Activated CD4-positive, alpha-beta T cell treated with anti-CD3 and anti-CD28 coated beads, Interleukin-2, Interleukin-4, amounts not matched to agents 100 ng/mL and 50 ng/mL, durations not matched to agents 16 hours and 8 hours (primary cell): ENCODE data around the gene ANKRD27.
"Not testable (repeated sequence)": the region's sequence is repeated elsewhere in the genome, so short reads cannot be mapped to it uniquely, and the experiment has no call there.

Source experiments
- DNase-seq: peaks from one replicate; pipeline ENCODE4 v3.0.0-alpha.2; 2020; ENCODE audit warnings: low spot score

Gene ANKRD27

DNA sequence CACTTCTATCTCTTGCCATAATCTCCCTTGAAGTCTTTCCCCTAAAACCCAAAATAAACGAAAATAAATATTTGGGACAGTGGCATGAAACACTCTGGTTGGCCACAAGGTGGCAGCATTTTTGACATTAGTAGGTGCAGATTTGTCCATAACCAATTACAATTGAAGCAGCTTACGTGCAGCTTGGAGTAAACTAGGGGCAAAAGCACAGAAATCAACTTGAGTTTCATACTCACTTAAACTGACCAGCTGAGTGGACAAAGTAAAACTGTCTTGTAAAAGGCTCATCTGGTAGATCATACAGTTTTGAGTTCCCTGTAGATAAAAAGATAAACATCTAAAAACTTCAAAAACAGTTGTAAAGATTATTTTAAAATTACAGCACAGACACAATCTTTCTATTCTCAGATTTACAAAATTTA lies 75.2 kb downstream of the ANKRD27 start:
- DNase-seq: peak; percentile 61

DNA sequence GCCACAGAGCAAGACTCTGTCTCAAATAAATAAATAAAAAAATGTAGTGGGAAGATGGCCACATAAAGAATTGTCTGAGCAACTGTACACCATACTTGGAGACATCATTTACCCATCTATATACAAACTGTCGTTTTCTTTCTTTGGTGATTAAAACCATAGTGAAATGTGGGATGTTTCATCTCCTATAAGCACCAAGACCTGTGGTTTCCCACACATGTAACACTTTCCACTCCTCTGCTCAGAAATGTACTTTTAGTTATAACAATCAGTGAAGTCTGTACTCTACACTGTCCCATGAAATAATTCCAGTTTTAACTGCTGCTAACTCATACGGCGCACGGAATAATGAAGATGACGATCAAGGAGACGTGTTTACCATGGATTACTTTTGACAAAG lies 75.7 kb downstream of the ANKRD27 start:
- DNase-seq: no peak

DNA sequence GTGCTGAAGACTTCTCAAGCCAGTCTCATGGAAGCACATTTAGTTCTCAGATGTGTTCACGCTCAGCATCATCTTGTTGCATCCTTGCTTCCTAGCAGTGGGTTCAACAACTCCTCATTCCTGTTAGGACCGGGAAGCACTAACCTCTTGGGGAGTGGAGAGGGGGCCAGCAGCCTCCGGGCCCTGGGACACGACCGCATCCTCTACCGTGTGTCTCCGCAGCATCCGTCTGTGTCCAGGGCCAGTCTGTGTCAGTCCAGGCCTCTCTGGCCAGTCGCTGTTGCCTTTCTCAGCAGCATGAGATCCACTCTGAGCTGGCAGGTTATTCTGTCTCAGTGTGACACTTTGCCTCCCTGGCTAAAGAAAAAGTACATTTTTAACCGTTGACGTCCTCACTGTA lies 77.0 kb downstream of the ANKRD27 start:
- DNase-seq: no peak

DNA sequence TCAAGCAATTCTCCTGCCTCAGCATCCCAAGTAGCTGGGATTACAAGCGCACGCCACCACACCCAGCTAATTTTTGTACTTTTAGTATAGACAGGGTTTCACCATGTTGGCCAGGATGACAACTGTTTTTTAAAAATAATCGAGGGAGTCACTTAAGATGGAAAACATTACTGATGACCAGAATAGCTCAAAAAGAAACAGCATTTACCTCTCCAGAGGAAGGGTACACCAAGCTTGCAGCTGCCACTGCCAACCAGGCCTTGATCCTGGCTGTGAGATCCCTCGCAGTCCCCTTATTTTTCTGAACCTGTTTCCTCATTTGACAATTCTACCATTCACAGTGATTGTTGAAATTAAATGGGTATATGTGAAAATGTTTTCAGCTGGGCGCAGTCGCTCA lies 79.5 kb downstream of the ANKRD27 start:
- no peak for DNase-seq

DNA sequence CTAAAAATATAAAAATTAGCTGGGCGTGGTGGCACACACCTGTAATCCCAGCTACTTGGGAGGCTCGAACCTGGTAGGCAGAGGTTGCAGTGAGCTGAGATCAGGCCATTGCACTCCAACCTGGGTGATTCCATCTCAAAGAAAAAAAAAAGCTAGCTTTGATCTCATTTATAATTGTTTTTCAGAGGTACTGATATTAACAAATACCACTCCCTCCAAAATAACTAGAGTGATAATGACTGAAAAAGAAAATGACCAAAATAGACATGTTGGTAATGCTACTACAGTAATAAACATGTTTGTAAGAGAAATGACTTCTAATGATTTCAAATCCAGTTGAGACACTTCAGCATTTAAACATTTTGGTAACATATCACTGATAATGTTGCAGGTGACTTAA lies 81.0 kb downstream of the ANKRD27 start:
- no peak for DNase-seq

DNA sequence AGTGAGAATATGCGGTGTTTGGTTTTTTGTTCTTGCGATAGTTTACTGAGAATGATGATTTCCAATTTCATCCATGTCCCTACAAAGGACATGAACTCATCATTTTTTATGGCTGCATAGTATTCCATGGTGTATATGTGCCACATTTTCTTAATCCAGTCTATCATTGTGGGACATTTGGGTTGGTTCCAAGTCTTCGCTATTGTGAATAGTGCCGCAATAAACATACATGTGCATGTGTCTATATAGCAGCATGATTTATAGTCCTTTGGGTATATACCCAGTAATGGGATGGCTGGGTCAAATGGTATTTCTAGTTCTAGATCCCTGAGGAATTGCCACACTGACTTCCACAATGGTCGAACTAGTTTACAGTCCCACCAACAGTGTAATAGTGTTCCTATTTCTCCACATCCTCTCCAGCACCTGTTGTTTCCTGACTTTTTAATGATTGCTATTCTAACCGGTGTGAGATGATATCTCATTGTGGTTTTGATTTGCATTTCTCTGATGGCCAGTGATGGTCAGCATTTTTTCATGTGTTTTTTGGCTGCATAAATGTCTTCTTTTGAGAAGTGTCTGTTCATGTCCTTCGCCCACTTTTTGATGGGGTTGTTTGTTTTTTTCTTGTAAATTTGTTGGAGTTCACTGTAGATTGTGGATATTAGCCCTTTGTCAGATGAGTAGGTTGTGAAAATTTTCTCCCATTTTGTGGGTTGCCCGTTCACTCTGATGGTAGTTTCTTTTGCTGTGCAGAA lies 87.1 kb downstream of the ANKRD27 start:
- DNase-seq: not testable (repeated sequence)

DNA sequence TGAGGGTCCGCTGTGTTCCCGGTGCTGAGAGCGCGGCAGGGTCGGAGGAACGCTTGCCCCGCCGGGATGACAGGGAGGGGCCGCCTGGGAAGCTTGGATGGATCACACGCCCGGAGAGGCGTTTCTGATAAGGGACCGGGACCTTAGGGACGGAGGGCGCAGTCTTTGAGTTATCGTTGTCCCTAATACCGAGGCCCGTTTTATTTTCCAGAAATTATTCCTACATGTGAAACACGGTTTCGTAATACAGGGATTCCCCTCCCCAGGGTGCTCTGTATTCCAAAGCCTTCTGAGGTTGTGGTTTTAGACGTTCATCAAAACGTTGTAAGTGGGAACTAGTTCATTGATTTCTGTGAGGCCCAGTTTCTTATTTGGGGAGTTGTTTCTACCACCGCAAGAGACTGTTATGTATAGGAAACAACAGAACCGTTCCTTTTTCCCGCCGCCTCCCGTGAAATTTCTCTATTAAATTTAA lies 93.2 kb downstream of the ANKRD27 start:
- DNase-seq: no peak

DNA sequence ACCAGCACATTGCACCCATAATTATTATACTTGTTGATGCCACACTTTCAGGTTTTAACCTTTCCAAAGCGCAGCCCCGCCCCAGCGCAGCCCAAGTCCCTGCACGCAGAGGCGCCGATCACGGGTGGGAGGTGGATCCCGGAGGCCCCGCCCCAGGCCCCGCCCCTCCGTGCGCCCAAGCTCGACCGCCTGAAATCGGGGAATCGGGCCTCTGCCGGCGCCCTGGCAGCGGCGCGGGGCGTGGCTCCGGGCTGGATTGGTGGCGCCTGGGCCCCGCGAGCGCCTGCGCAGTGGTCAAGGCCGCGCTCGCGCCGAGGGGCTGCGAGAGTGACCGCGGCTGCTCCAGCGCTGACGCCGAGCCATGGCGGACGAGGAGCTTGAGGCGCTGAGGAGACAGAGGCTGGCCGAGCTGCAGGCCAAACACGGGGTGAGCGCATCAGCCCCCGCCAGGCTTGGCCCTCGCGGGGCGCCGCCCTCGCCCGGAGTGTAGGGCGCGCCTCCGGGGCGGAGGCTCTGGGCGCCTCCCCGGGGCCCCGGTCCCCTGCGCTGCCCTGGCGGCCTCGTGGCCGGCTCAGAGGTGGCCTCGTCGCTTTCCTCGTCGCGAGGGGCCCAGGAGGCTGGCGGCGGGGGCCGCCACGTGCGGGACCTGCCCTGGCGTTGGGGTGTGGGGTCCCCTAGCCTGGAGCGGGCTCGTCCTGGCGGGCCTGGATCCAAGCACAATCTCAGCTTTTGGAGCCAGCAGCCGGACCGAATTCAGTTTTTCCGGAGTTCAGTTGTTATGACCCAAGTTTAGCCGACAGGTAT lies 93.9 kb downstream of the ANKRD27 start, which contains the start of gene PDCD5:
Gene PDCD5, plus strand, starts transcription at position 290 of the 804 bp plus-strand sequence. Its CDS starts 72 bp downstream, at position 362.
- DNase-seq: peak; percentile 96

DNA sequence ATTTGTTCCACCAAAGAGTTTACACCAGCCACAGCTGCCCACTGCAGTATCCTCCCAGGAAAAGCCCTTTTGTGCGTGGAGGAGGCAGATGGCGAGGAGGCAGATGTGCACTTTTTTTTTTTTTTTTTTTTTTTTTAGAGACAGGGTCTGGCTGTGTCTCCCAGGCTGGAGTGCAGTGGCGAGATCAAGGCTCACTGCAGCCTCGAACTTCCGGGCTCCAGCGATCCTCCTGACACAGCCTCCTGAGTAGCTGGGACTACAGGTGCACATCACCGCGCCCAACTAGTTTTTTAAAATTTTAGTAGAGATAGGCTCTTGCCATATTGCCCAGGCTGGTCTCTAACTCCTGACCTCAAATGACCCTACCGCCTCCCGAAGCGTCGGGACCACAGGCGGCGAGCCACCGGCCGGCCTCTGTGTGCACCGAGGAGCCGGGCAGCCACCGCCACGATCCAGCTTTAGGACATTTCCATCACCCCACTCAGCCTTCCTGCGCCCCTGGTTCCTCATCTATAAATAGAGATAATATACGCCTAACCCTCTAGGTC lies 94.6 kb downstream of the ANKRD27 start:
- DNase-seq: no peak

DNA sequence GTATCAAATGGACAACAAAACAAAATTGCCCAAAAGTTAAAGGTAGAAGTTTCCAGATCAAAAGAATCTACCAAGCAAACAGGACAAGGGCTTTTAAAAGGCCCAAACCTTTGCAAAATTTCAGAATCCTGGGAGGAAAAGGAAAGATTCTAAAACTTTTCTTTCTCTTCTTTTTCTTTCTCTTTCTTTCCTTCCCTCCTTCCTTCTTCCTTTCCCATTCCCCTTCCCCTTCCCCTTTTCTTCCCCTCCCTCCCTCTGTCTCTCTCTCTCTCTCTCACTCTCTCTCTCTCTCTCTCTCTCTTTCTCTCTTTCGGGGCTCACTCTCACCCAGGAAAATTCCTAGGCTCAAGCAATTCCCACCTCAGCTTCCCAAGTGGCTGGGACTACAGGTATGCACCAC lies 98.2 kb downstream of the ANKRD27 start:
- no peak for DNase-seq

DNA sequence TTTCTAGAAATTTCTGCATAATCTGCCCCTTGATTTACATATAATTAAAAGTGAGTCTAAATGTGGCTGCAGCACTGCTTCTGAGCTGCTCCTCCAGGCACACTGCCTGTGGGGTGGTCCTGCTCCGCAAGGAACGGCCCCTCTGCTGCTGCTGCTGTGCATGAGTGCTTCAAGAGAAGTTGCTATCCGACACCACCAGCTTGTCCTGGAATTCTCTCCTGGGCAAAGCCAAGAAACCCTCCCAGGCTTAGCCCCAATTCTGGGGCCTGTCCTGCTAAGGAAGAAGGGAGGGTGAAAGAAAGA lies 101.5 kb downstream of the ANKRD27 start:
- no peak for DNase-seq

DNA sequence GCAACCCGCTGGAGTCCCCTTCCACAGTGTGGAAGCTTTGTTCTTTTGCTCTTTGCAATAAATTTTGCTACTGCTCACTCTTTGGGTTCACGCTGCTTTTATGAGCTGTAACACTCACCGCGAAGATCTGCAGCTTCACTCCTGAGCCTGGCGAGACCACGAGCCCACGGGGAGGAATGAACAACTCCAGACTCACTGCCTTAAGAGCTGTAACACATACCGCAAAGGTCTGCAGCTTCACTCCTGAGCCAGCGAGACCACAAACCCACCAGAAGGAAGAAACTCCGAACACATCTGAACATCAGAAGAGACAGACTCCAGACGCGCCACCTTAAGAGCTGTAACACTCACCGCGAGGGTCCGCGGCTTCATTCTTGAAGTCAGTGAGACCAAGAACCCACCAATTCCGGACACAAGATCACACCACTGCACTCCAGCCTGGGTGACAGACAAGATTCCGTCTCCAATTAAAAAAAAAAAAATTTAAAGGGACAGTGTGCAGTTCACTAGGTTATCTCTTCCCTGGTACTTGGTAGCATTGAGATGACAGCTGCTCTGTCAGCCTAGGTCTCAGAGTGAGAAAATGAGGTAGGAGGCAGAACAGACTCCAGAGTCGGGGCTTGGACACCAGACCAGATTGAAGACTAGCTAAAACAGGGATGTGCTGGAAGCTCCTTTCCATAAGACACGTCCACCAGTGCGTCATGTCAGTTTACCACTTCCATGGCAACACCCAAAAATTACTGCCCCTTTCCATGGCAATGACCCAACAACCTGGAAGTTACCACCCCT lies 102.1 kb downstream of the ANKRD27 start:
- DNase-seq: not testable (repeated sequence)

DNA sequence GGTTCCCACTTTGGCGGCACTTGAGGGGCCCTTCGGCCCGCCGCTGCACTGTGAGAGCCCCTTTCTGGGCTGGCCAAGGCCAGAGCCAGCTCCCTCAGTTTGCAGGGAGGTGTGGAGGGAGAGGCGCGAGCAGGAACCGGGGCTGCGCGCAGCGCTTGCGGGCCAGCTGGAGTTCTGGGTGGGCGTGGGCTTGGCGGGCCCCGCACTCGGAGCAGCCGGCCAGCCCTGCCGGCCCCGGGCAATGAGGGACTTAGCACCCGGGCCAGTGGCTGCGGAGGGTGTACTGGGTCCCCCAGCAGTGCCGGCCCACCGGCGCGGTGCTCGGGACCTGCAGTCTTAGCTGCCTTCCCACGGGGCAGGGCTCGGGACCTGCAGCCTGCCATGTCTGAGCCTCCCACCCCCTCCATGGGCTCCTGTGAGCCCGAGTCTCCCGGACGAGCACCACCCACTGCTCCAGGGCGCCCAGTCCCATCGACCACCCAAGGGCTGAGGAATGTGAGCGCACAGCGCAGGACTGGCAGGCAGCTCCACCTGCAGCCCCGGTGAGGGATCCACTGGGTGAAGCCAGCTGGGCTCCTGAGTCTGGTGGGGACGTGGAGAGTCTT lies 103.4 kb downstream of the ANKRD27 start:
- not testable (repeated sequence) for DNase-seq

DNA sequence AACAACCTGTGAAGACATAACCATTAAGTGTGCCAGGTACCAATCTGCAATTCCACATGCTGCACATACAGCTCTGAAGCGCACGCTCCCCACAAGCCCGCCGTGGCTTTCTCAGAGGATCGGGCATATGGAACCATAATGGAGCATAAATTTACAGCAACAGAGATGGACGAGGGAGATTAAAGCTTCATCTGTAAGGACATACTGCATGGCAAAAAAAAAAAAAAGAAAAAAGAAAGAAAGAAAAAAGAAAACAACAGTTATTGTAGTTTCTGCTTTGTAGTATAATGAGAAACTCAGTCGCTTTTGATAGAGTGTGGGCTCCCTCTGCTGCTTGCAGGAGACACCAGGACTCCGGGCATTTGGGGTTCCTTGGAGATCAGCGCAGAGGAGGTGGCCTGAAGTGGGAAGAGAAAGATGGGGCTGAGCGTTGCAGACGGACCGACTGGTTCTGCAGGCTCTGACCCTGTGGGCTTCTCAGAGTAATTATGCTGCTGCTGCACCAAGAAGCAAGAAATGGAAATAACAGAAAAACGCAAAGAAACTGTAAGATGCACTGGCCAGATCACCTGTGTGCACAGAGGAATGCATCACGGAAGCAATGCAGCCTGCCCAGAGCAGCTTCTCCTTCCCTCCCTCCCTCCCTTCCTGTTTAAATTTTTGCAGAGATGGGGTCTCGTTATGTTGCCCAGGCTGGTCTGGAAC lies 104.7 kb downstream of the ANKRD27 start:
- DNase-seq: peak; percentile 39

DNA sequence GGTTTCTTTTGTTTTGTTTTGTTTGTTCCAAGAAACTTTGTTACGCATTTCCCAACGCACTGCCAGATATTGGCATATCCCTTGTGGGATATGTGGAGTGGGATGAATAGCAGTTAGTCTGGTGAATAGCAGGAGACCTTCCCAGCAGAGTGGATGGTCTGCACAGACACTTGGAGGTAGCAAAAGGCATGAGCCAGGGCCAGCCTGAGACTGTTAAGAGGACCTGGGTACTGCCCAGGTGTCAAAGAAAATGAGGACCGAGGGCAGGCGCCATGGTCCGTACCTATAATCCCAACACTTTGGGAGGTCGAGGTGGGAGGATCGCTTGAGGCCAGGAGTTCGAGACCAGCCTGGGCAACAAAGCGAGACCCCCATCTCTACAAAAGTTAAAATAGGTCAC lies 107.5 kb downstream of the ANKRD27 start:
- DNase-seq: no peak

DNA sequence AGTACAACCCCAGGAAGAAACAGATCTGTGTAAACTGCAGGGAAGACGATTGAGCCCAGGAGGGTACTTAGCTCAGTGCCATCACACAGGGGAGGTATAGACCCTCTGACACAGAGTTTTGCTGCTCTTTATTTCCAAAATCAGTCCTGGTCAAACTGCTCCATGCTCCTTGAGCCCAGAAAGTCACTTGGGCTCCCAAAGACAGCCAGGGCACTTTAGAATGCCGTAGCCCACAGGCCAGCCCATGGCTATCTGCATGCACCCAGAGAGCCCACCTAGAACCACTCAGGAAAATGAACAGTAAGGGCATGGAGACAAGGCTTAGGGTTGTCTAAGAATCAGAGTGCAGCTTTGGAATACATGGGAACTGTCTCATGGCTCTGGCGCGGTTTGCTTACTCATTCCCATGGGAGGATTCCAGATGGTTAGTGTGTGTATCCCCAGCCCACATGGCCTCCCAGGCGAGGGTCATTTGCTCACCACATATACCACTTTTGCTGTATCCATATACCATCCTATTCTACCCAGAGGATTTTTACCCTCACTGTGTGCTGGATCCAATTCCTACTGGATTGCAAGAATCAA lies 108.6 kb downstream of the ANKRD27 start:
- no peak for DNase-seq

DNA sequence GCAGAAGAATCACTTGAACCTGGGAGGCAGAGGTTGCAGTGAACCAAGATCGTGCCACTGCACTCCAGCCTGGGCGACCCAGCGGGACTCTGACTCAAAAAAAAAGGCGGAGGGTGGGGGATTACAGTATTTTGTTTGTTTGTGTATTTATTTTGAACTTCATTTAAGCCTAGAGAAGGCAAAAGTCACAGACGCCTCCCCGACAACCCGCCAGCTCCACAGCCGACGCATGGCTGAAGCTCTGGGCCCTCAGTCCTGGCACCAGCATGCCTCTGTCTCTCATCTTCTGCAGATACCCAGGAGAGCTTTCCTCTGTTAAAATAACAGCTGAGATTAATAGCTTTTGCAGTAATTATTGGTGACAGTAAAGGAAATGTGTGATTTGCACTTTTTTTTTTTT lies 111.2 kb downstream of the ANKRD27 start:
- no peak for DNase-seq

DNA sequence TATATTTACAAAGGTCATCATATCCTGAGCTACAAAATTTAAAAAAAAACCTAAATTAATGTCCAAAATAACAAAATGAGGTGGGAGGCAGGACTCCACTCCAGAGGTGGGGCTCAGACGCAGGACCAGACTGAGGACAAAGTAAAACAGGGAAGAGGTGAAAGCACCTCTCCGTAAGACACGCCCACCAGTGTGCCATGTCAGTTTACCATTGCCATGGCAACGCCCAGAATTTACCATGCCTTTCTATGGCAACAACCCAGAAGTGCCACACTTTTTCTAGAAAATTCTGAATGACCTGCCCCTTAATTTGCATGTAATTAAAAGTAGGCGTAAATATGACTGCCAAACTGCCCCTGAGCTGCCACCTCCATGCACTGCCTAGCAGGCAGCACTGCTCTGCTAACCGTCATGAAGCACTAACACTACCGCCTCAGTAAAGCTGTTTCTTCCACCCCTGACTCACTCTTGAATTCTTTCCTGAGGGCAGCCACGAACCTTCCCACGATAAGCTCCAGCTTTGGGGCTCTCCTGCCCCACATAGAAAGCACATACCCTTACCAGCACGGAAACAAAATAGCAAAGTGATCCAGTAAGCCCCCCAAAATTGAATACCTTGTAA lies 116.3 kb downstream of the ANKRD27 start:
- no peak for DNase-seq

DNA sequence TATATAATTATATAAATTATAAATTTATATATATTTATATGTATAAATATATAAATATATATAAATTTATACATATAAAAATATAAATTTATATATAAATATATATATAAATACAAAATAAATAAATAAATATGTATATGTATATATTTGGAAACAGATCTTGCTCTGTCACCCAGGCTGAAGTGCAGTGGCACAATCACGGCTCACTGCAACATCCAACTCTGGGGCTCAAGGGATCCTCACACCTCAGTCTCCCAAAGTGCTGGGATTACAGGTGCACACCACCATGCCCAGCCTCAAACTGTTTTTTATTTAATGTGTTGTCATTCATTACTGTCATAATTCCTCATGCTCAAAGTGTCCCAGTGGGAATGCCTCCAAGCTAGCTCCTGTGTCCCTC lies 119.2 kb downstream of the ANKRD27 start:
- DNase-seq: no peak

DNA sequence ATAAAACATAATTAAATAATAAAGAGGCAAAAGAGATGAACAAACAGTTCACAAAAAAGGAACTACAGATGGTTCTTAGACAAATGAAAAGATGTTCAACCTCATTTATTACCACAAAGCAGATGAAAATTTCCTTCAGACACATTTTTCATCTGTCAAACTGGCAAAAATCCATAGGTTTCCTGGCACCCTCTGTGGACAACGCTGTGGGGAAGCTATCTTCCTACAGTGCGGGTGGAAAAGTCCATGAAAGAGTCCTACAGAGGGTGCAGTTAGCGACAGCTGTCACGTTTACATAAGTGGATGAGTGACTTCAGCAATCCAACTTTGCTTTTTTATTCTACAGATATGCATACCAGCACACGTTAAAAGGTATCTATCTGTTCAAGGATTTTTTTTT lies 124.3 kb downstream of the ANKRD27 start:
- no peak for DNase-seq
